ENCODE data around the gene TRHDE. TPM values are rescaled to one million over a fixed set of nuclear protein-coding genes. Genes with fewer than 3 reads are reported as not detected.

TRHDE gene
- total RNA-seq (ENCODE audit: unreplicated experiment), result 16.7 TPM
- long read RNA-seq, partial matches to known transcripts, result 0 of 1 reads
- long read RNA-seq, other reads (novel, unspliced or antisense), result 1 of 1 reads

- peaks cover 9% of the 10 kb centered on the region for H3K9me3 Mint-ChIP-seq (ENCODE audit: unreplicated experiment)
- peak; percentile 9 for TF ChIP-seq CTCF (IDR thresholded peaks at IDR 0.05; ENCODE audit: partially characterized antibody, unreplicated experiment)
- H3K27me3 Mint-ChIP-seq (ENCODE audit: unreplicated experiment), result peaks cover 9% of the 10 kb centered on the region
- H3K27ac Mint-ChIP-seq (ENCODE audit: unreplicated experiment), result peak within 1 kb of the TSS; percentile 89
- no peaks in the 10 kb centered on the region for H3K36me3 Mint-ChIP-seq (ENCODE audit: unreplicated experiment)
- H3K4me3 Mint-ChIP-seq (ENCODE audit: unreplicated experiment), result peak within 1 kb of the TSS; percentile 98
- DNase-seq, result peak; percentile 64
- peaks cover 26% of the 10 kb centered on the region for H3K4me1 Mint-ChIP-seq (ENCODE audit: low read depth, unreplicated experiment)
Observed at GRCh38 chr12:72272091-72272661, at the start of gene TRHDE. TSS of gene TRHDE (plus strand) at chr12:72272370. CDS start at chr12:72272644, 274 bp downstream.

GRCh38 chr12:72226510-72226909 is 45.7 kb upstream of the TRHDE start:
- Mint-ChIP-seq H3K4me3 (ENCODE audit: unreplicated experiment) (no peak overlapping the region), H3K9me3 (ENCODE audit: unreplicated experiment) (peaks cover 3% of the 10 kb centered on the region), H3K4me1 (ENCODE audit: low read depth, unreplicated experiment) (peaks cover 2% of the 10 kb centered on the region), H3K36me3 (ENCODE audit: unreplicated experiment) (no peaks in the 10 kb centered on the region), H3K27ac (ENCODE audit: unreplicated experiment) (no peak overlapping the region), H3K27me3 (ENCODE audit: unreplicated experiment) (peaks cover 3% of the 10 kb centered on the region)
- TF ChIP-seq CTCF (IDR thresholded peaks at IDR 0.05; ENCODE audit: partially characterized antibody, unreplicated experiment), result no peak
- no peak for DNase-seq

- no peaks in the 10 kb centered on the region for H3K27me3 Mint-ChIP-seq (ENCODE audit: unreplicated experiment)
- peaks cover 3% of the 10 kb centered on the region for H3K9me3 Mint-ChIP-seq (ENCODE audit: unreplicated experiment)
- no peaks in the 10 kb centered on the region for H3K36me3 Mint-ChIP-seq (ENCODE audit: unreplicated experiment)
- no peak overlapping the region for H3K27ac Mint-ChIP-seq (ENCODE audit: unreplicated experiment)
- no peak overlapping the region for H3K4me3 Mint-ChIP-seq (ENCODE audit: unreplicated experiment)
- DNase-seq, result no peak
- peaks cover 2% of the 10 kb centered on the region for H3K4me1 Mint-ChIP-seq (ENCODE audit: low read depth, unreplicated experiment)
- no peak for TF ChIP-seq CTCF (IDR thresholded peaks at IDR 0.05; ENCODE audit: partially characterized antibody, unreplicated experiment)
Observed at GRCh38 chr12:72228424-72228823, 43.7 kb upstream of the TRHDE start.

- Mint-ChIP-seq H3K9me3 (ENCODE audit: unreplicated experiment) (peaks cover 3% of the 10 kb centered on the region), H3K27me3 (ENCODE audit: unreplicated experiment) (no peaks in the 10 kb centered on the region), H3K27ac (ENCODE audit: unreplicated experiment) (no peak overlapping the region), H3K4me1 (ENCODE audit: low read depth, unreplicated experiment) (peaks cover 15% of the 10 kb centered on the region), H3K36me3 (ENCODE audit: unreplicated experiment) (no peaks in the 10 kb centered on the region), H3K4me3 (ENCODE audit: unreplicated experiment) (no peak overlapping the region)
- no peak for TF ChIP-seq CTCF (IDR thresholded peaks at IDR 0.05; ENCODE audit: partially characterized antibody, unreplicated experiment)
- no peak for DNase-seq
Observed at GRCh38 chr12:72230589-72230988, 41.6 kb upstream of the TRHDE start.

GRCh38 chr12:72234886-72235285 is 37.3 kb upstream of the TRHDE start:
- H3K36me3 Mint-ChIP-seq (ENCODE audit: unreplicated experiment), result no peaks in the 10 kb centered on the region
- peaks cover 5% of the 10 kb centered on the region for H3K9me3 Mint-ChIP-seq (ENCODE audit: unreplicated experiment)
- H3K4me3 Mint-ChIP-seq (ENCODE audit: unreplicated experiment), result no peak overlapping the region
- peaks cover 20% of the 10 kb centered on the region for H3K4me1 Mint-ChIP-seq (ENCODE audit: low read depth, unreplicated experiment)
- peak overlapping the region; percentile 31 for H3K27ac Mint-ChIP-seq (ENCODE audit: unreplicated experiment)
- H3K27me3 Mint-ChIP-seq (ENCODE audit: unreplicated experiment), result no peaks in the 10 kb centered on the region
- no peak for DNase-seq
- TF ChIP-seq CTCF (IDR thresholded peaks at IDR 0.05; ENCODE audit: partially characterized antibody, unreplicated experiment), result no peak
